Activated CD4-positive, alpha-beta T cell treated with anti-CD3 and anti-CD28 coated beads for 24 hours (primary cell): ENCODE results near the gene SLC8A1.

ENCODE experiments used
- DNase-seq, 2 donors: peaks; one replicate each; pipeline ENCODE4 v3.0.0-alpha.2; 2020; ENCODE audit warnings: low read depth in 2 of 2

The SLC8A1 gene

GRCh38 chr2:40049781-40050180, 402.1 kb downstream of the SLC8A1 start:
- DNase-seq: no peak

GRCh38 chr2:40048506-40048905, 403.4 kb downstream of the SLC8A1 start:
- DNase-seq: no peak

- DNase-seq: no peak
Observed at GRCh38 chr2:40047406-40047805, 404.5 kb downstream of the SLC8A1 start.
